NB4 (cell line): ENCODE results near the gene ROBO1.

Experiments used
- DNase-seq: peaks from one replicate; pipeline ENCODE4 v3.0.0; 2010; ENCODE audit warnings: low read depth
- H3K4me3 ChIP-seq: one replicate; pipeline ENCODE4 v1.5.1; 2011; ENCODE audit warnings: mild to moderate bottlenecking, low read depth, low read length, moderate library complexity
- MYC ChIP-seq: IDR thresholded peaks from 2 replicates; pipeline ENCODE4 v1.6.1; 2011; ENCODE audit warnings: low read depth, low read length
- POLR2A ChIP-seq: IDR thresholded peaks from 2 replicates; pipeline ENCODE4 v1.6.1; 2011; ENCODE audit warnings: mild to moderate bottlenecking; ENCODE audit not compliant: insufficient read length; ENCODE audit errors: extremely low read depth
- TF ChIP-seq, protein P1 (sequence below): IDR thresholded peaks from one replicate; pipeline ENCODE4 v1.5.1; 2012; ENCODE audit warnings: low read depth, low read length
- TF ChIP-seq, protein P2 (sequence below): IDR thresholded peaks from 2 replicates; pipeline ENCODE4 v1.6.1; 2011; ENCODE audit warnings: low read depth, low read length

Gene ROBO1

DNA sequence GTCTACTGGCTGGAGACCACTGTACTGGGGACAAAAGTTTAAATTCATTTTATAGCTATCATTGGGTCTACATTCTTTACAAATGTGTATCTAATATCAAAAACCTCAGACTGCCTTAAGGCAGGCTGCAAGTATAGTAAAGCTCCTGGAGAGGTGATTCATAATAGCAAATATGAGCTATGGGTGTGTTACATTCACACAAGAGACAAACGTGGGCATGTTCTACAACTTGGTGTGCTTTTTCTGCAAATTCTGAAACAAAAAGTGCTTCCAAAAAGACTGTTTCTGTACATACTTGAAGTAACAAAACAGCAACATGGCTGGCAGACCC lies 1101.4 kb downstream of the ROBO1 start:
- TF ChIP-seq, protein P1, sequence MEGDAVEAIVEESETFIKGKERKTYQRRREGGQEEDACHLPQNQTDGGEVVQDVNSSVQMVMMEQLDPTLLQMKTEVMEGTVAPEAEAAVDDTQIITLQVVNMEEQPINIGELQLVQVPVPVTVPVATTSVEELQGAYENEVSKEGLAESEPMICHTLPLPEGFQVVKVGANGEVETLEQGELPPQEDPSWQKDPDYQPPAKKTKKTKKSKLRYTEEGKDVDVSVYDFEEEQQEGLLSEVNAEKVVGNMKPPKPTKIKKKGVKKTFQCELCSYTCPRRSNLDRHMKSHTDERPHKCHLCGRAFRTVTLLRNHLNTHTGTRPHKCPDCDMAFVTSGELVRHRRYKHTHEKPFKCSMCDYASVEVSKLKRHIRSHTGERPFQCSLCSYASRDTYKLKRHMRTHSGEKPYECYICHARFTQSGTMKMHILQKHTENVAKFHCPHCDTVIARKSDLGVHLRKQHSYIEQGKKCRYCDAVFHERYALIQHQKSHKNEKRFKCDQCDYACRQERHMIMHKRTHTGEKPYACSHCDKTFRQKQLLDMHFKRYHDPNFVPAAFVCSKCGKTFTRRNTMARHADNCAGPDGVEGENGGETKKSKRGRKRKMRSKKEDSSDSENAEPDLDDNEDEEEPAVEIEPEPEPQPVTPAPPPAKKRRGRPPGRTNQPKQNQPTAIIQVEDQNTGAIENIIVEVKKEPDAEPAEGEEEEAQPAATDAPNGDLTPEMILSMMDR: no peak
- TF ChIP-seq POLR2A (no peak), MYC (no peak)
- TF ChIP-seq, protein P2, sequence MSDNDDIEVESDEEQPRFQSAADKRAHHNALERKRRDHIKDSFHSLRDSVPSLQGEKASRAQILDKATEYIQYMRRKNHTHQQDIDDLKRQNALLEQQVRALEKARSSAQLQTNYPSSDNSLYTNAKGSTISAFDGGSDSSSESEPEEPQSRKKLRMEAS: no peak
- no peak for DNase-seq
- no peak overlapping the region for H3K4me3 ChIP-seq

- TF ChIP-seq, protein P1: no peak
- TF ChIP-seq POLR2A (no peak), MYC (no peak)
- TF ChIP-seq, protein P2: no peak
- no peak for DNase-seq
- H3K4me3 ChIP-seq: no peak overlapping the region
These were observed 1101.9 kb downstream of the ROBO1 start for GRCh38 chr3:78665776-78666469.

- no peak for DNase-seq
- TF ChIP-seq MYC: no peak
- no peak for TF ChIP-seq POLR2A
- TF ChIP-seq, protein P1: no peak
- no peak overlapping the region for H3K4me3 ChIP-seq
These were observed 1102.7 kb downstream of the ROBO1 start for GRCh38 chr3:78665101-78665500.

- no peak overlapping the region for H3K4me3 ChIP-seq
- no peak for DNase-seq
- TF ChIP-seq, protein P1: no peak
- TF ChIP-seq, protein P2: no peak
- TF ChIP-seq MYC: no peak
- TF ChIP-seq POLR2A: no peak
These were observed 1106.8 kb downstream of the ROBO1 start for GRCh38 chr3:78660957-78661356.

- H3K4me3 ChIP-seq: no peak overlapping the region
- peak; percentile 54 for DNase-seq
- TF ChIP-seq POLR2A: no peak
- TF ChIP-seq, protein P1: peak; percentile 17
These were observed 1108.3 kb downstream of the ROBO1 start for GRCh38 chr3:78659386-78659987.

DNA sequence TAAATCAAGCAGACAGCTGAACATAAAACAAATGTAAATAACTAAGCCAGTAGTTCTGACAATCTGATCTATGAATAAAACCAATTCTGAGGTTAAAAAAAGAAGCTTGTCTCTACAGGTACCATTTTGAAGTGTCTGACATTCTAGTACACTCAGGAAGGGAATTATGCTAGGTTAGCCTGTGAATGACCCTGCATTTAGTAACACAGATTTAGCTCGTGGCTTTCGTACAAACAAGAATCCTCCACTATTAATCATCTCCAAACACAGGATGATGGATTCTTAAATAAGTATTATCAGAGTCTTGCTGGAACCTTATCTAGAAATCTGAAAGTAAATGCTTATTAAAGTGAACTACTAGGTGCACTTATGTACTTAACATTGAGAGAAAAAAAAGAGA lies 1120.1 kb downstream of the ROBO1 start:
- TF ChIP-seq POLR2A (no peak), MYC (no peak)
- TF ChIP-seq, protein P2: no peak
- TF ChIP-seq, protein P1: no peak
- H3K4me3 ChIP-seq: no peak overlapping the region
- no peak for DNase-seq
